ENCODE data around the gene LRRC8A. TPM values are rescaled to one million over a fixed set of nuclear protein-coding genes. Genes with fewer than 3 reads are reported as not detected.

The LRRC8A gene
- total RNA-seq, 1 donor from 2014 or later, result 38.2 TPM

- DNase-seq (ENCODE audit: extremely low spot score, unreplicated experiment), result no peak
- Mint-ChIP-seq H3K4me1 (ENCODE audit: unreplicated experiment) (peaks cover 10% of the 10 kb centered on the region), H3K27ac (no peak overlapping the region), H3K27me3 (no peaks in the 10 kb centered on the region), H3K9me3 (no peaks in the 10 kb centered on the region), H3K4me3 (peak overlapping the region; percentile 52), H3K36me3 (peaks cover 4% of the 10 kb centered on the region)
- TF ChIP-seq, protein P1, sequence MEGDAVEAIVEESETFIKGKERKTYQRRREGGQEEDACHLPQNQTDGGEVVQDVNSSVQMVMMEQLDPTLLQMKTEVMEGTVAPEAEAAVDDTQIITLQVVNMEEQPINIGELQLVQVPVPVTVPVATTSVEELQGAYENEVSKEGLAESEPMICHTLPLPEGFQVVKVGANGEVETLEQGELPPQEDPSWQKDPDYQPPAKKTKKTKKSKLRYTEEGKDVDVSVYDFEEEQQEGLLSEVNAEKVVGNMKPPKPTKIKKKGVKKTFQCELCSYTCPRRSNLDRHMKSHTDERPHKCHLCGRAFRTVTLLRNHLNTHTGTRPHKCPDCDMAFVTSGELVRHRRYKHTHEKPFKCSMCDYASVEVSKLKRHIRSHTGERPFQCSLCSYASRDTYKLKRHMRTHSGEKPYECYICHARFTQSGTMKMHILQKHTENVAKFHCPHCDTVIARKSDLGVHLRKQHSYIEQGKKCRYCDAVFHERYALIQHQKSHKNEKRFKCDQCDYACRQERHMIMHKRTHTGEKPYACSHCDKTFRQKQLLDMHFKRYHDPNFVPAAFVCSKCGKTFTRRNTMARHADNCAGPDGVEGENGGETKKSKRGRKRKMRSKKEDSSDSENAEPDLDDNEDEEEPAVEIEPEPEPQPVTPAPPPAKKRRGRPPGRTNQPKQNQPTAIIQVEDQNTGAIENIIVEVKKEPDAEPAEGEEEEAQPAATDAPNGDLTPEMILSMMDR (conservative IDR thresholded peaks at IDR 0.05), result no peak
These were observed 37.0 kb downstream of the LRRC8A start for GRCh38 chr9:128918921-128919320.

- peaks cover 4% of the 10 kb centered on the region for H3K36me3 Mint-ChIP-seq
- no peaks in the 10 kb centered on the region for H3K27me3 Mint-ChIP-seq
- no peak overlapping the region for H3K4me3 Mint-ChIP-seq
- H3K9me3 Mint-ChIP-seq, result no peaks in the 10 kb centered on the region
- no peak overlapping the region for H3K27ac Mint-ChIP-seq
- peaks cover 10% of the 10 kb centered on the region for H3K4me1 Mint-ChIP-seq (ENCODE audit: unreplicated experiment)
- DNase-seq (ENCODE audit: extremely low spot score, unreplicated experiment), result no peak
- TF ChIP-seq, protein P1 (conservative IDR thresholded peaks at IDR 0.05), result no peak
These were observed 37.6 kb downstream of the LRRC8A start for GRCh38 chr9:128919402-128920089.

DNA sequence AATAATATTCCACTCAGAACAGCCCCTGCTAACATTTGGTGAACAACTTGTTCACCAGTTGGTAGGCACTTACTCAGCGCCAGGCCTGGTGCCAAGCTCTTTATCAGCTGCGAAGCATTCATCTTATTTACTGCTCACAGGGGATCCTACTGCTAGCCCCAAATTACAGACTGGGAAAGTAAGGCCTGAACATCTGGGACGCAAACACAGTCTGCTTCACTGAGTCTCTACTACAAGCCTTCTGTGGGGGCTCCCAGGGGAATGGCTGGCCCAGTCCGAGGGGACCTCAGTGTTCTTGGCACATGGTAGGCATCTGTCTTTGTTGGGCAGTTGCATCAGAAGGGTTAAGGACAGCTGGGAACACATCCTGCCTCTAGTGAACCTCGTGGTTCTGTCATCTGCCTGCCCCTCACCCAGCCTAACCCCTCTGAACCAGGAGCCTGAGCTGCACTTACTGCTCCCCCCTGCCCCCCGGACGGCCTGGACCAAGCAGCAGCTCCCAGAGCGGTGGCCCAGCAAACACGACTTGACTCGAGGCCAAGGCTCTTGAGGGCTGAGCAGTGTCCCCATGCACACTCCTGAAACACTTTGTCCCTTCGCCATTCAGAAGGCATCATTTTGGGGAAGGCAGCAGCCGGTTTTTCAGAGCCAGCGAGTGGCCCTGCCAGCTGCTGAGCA lies 38.6 kb downstream of the LRRC8A start, which contains the start of gene PHYHD1:
PHYHD1 (plus strand) TSS at position 602 of the 678 bp plus-strand sequence. CDS start 1,342 bp downstream, outside the sequence.
- H3K4me3 Mint-ChIP-seq, result peak within 1 kb of the TSS; percentile 87
- H3K36me3 Mint-ChIP-seq, result peaks cover 4% of the 10 kb centered on the region
- no peak for DNase-seq (ENCODE audit: extremely low spot score, unreplicated experiment)
- H3K27me3 Mint-ChIP-seq, result no peaks in the 10 kb centered on the region
- H3K9me3 Mint-ChIP-seq, result no peaks in the 10 kb centered on the region
- H3K27ac Mint-ChIP-seq, result peak within 1 kb of the TSS; percentile 83
- H3K4me1 Mint-ChIP-seq (ENCODE audit: unreplicated experiment), result peaks cover 10% of the 10 kb centered on the region
- TF ChIP-seq, protein P1 (conservative IDR thresholded peaks at IDR 0.05), result no peak

DNA sequence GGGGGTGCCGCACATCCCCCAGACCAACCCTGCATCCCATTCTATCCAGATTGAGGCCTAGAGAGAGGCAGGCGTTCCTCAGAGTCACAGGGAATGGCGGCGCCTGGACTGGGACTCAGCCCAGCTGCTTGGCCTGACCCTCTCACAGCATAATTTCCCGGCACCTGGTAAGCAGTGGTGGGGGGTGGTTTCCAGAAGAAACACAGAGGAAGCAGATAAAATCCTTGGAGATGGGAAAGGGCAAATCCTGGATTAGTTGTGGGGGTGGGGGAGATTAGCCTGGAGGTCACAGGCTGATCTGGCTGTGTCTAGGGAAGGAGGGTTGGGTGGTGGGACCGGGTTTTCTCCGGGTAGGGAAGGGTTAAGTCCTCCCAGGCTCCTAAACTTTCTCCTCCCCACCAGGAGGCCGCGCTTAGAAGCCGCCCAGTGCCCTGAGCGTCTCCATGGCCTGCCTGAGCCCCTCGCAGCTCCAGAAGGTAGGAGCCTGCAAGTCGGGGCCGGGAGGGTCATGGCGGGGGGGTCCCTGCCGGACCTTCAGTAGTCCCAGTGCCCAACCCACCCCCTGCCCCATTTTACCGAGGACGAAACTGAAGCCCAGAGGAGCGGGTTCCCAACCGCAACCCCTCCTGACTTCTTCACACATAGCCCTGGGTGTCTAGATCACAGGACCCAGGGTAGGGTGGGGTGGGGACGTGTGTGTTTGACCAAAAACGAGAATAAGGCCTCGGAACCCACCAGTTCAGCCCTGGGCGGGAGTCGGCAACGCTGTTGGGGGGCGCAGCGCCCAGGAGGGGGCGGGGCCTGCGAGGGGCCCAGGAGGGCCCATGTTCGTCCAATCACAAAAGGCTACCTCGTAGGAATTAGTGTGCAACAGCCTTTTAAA lies 40.2 kb downstream of the LRRC8A start:
- Mint-ChIP-seq H3K27ac (peak overlapping the region; percentile 83), H3K9me3 (no peaks in the 10 kb centered on the region), H3K27me3 (no peaks in the 10 kb centered on the region), H3K36me3 (peaks cover 4% of the 10 kb centered on the region), H3K4me1 (ENCODE audit: unreplicated experiment) (peaks cover 10% of the 10 kb centered on the region), H3K4me3 (peak overlapping the region; percentile 87)
- TF ChIP-seq, protein P1 (conservative IDR thresholded peaks at IDR 0.05), result peak; percentile 42
- DNase-seq (ENCODE audit: extremely low spot score, unreplicated experiment), result no peak

- Mint-ChIP-seq H3K4me1 (ENCODE audit: unreplicated experiment) (peaks cover 17% of the 10 kb centered on the region), H3K27ac (peak overlapping the region; percentile 29), H3K4me3 (peak overlapping the region; percentile 36), H3K36me3 (no peaks in the 10 kb centered on the region), H3K27me3 (no peaks in the 10 kb centered on the region), H3K9me3 (no peaks in the 10 kb centered on the region)
- DNase-seq (ENCODE audit: extremely low spot score, unreplicated experiment), result no peak
- TF ChIP-seq, protein P1 (conservative IDR thresholded peaks at IDR 0.05), result no peak
These were observed 41.6 kb downstream of the LRRC8A start for GRCh38 chr9:128923493-128923883.
